H9 (cell line): ENCODE data around the gene USP37. TPM values are rescaled to one million over a fixed set of nuclear protein-coding genes. Genes with fewer than 3 reads are reported as not detected.

Source experiments
- DNase-seq: peaks from one replicate; pipeline ENCODE4 v3.0.0-alpha.2; 2017
- H2AFZ ChIP-seq: one replicate; pipeline ENCODE4 v1.6.1; 2013; ENCODE audit warnings: mild to moderate bottlenecking, low read length, control low read depth, moderate library complexity
- H2AK5ac ChIP-seq: 2 replicates; pipeline ENCODE4 v1.6.1; 2013; ENCODE audit warnings: low read length, control low read depth, mixed read lengths; ENCODE audit not compliant: insufficient read length
- H2BK120ac ChIP-seq: one replicate; pipeline ENCODE4 v1.6.1; 2013; ENCODE audit warnings: low read depth, mild to moderate bottlenecking, low read length, control low read depth, inconsistent platforms; ENCODE audit not compliant: poor library complexity, severe bottlenecking
- H2BK12ac ChIP-seq: 2 replicates; pipeline ENCODE4 v1.6.1; 2013; ENCODE audit warnings: low read length, control low read depth, mixed read lengths, low read depth; ENCODE audit not compliant: insufficient read length
- H2BK15ac ChIP-seq: 2 replicates; pipeline ENCODE4 v1.6.1; 2013; ENCODE audit warnings: low read depth, low read length, control low read depth
- H2BK20ac ChIP-seq: one replicate; pipeline ENCODE4 v1.6.1; 2013; ENCODE audit warnings: low read depth, mild to moderate bottlenecking, low read length, control low read depth, inconsistent platforms; ENCODE audit not compliant: poor library complexity, severe bottlenecking
- H2BK5ac ChIP-seq: 2 replicates; pipeline ENCODE4 v1.6.1; 2013; ENCODE audit warnings: low read length, control low read depth, mixed read lengths; ENCODE audit not compliant: insufficient read length
- H3K14ac ChIP-seq: 2 replicates; pipeline ENCODE4 v1.6.1; 2013; ENCODE audit warnings: low read length, control low read depth; ENCODE audit not compliant: insufficient read depth
- H3K18ac ChIP-seq: 2 replicates; pipeline ENCODE4 v1.6.1; 2013; ENCODE audit warnings: low read depth, mild to moderate bottlenecking, mixed read lengths, low read length, control low read depth; ENCODE audit not compliant: insufficient read length
- H3K23ac ChIP-seq: 2 replicates; pipeline ENCODE4 v1.6.1; 2013; ENCODE audit warnings: low read length, control low read depth, mixed read lengths, low read depth; ENCODE audit not compliant: insufficient read length
- H3K23me2 ChIP-seq: 2 replicates; pipeline ENCODE4 v1.6.1; 2013; ENCODE audit warnings: low read depth, mild to moderate bottlenecking, mixed read lengths, low read length, control low read depth; ENCODE audit not compliant: insufficient read length, poor library complexity, severe bottlenecking
- H3K27ac ChIP-seq: 2 replicates; pipeline ENCODE4 v1.5.1; 2013; ENCODE audit warnings: low read length, control low read depth, mixed read lengths, low read depth; ENCODE audit not compliant: insufficient read length
- H3K27me3 ChIP-seq: 2 replicates; pipeline ENCODE4 v1.6.1; 2013; ENCODE audit warnings: low read length, control low read depth, inconsistent platforms; ENCODE audit not compliant: insufficient read depth
- H3K4ac ChIP-seq: 2 replicates; pipeline ENCODE4 v1.6.1; 2013; ENCODE audit warnings: low read depth, mild to moderate bottlenecking, control low read depth, inconsistent platforms, low read length, moderate library complexity
- H3K4me1 ChIP-seq: 2 replicates; pipeline ENCODE4 v1.6.1; 2013; ENCODE audit warnings: low read length, control low read depth, inconsistent platforms; ENCODE audit not compliant: insufficient read depth
- H3K4me2 ChIP-seq: 2 replicates; pipeline ENCODE4 v1.6.1; 2013; ENCODE audit warnings: low read length, control low read depth, mixed read lengths; ENCODE audit not compliant: insufficient read length, insufficient read depth
- H3K56ac ChIP-seq: 2 replicates; pipeline ENCODE4 v1.6.1; 2013; ENCODE audit warnings: low read depth, mild to moderate bottlenecking, mixed read lengths, low read length, control low read depth; ENCODE audit not compliant: insufficient read length
- H3K79me1 ChIP-seq: 2 replicates; pipeline ENCODE4 v1.6.1; 2013; ENCODE audit warnings: low read depth, mild to moderate bottlenecking, moderate library complexity, low read length, control low read depth, inconsistent platforms; ENCODE audit not compliant: insufficient read depth, poor library complexity, severe bottlenecking
- H3K79me2 ChIP-seq: 2 replicates; pipeline ENCODE4 v1.6.1; 2013; ENCODE audit warnings: low read length, control low read depth, inconsistent platforms; ENCODE audit not compliant: insufficient read depth
- H3K9ac ChIP-seq: 2 replicates; pipeline ENCODE4 v1.6.1; 2013; ENCODE audit warnings: low read length, control low read depth, mixed read lengths; ENCODE audit not compliant: insufficient read length; ENCODE audit errors: extremely low read depth
- H3K9me3 ChIP-seq: one replicate; pipeline ENCODE4 v1.6.1; 2013; ENCODE audit warnings: low read depth, low read length, inconsistent platforms; ENCODE audit not compliant: control insufficient read depth
- H3T11ph ChIP-seq: one replicate; pipeline ENCODE4 v1.6.1; 2013; ENCODE audit warnings: mild to moderate bottlenecking, low read length, control low read depth, inconsistent platforms
- H4K20me1 ChIP-seq: one replicate; pipeline ENCODE4 v1.6.1; 2013; ENCODE audit not compliant: control insufficient read depth, insufficient read length, insufficient read depth
- H4K5ac ChIP-seq: 2 replicates; pipeline ENCODE4 v1.6.1; 2013; ENCODE audit warnings: low read depth, mild to moderate bottlenecking, mixed read lengths, low read length, control low read depth; ENCODE audit not compliant: insufficient read length
- H4K8ac ChIP-seq: replicated peaks from 2 replicates; pipeline ENCODE4 v1.6.1; 2013; ENCODE audit warnings: low read length, control low read depth, mixed read lengths, low read depth; ENCODE audit not compliant: insufficient read length
- H4K91ac ChIP-seq: 2 replicates; pipeline ENCODE4 v1.6.1; 2013; ENCODE audit warnings: low read depth, mild to moderate bottlenecking, moderate library complexity, mixed read lengths, low read length, control low read depth; ENCODE audit not compliant: insufficient read length
- H3K27ac Mint-ChIP-seq, 3 experiments: 2 replicates in 2 of 3; 3 replicates in 1 of 3; pipeline ENCODE4 v1.8.0; 2020 to 2021; ENCODE audit warnings: mixed read lengths in 3 of 3, mild to moderate bottlenecking in 1 of 3, moderate library complexity in 1 of 3
- H3K27me3 Mint-ChIP-seq: 2 replicates; pipeline ENCODE4 v1.8.0; 2021; ENCODE audit warnings: low read depth, mild to moderate bottlenecking, moderate library complexity, mixed read lengths
- H3K36me3 Mint-ChIP-seq, 3 experiments: 2 replicates in 2 of 3; 3 replicates in 1 of 3; pipeline ENCODE4 v1.8.0; 2020 to 2021; ENCODE audit warnings: low read depth in 3 of 3, mixed read lengths in 3 of 3; ENCODE audit not compliant: insufficient read depth in 1 of 3
- H3K4me1 Mint-ChIP-seq, 2 experiments: 2 replicates each; pipeline ENCODE4 v1.8.0; 2020; ENCODE audit warnings: mixed read lengths in 2 of 2
- H3K4me3 Mint-ChIP-seq, 2 experiments: 2 replicates in 1 of 2; 3 replicates in 1 of 2; pipeline ENCODE4 v1.8.0; 2020 to 2021; ENCODE audit warnings: mild to moderate bottlenecking in 2 of 2, mixed read lengths in 2 of 2, moderate library complexity in 1 of 2
- H3K9me3 Mint-ChIP-seq, 2 experiments: 2 replicates in 1 of 2; 3 replicates in 1 of 2; pipeline ENCODE4 v1.8.0; 2020; ENCODE audit warnings: mild to moderate bottlenecking in 2 of 2, mixed read lengths in 2 of 2, moderate library complexity in 1 of 2
- total RNA-seq: library from RNA; stranded (reverse); gene quantifications from 2 replicates; pipeline ENCODE4 v1.2.1, GENCODE V29; 2021
- TF ChIP-seq, protein P1 (sequence below): fragments of 200-600 bp; sonication (generic); conservative IDR thresholded peaks from 3 replicates; pipeline ENCODE4 v1.8.0; 2021; ENCODE audit warnings: antibody characterized with exemption, mild to moderate bottlenecking

The USP37 gene
- total RNA-seq, 1 experiment from 2014 or later, result 34.9 TPM

GRCh38 chr2:218445602-218446001 lies 122.5 kb downstream of the USP37 start:
- Histone ChIP-seq H3K9ac (no peak overlapping the region), H3K18ac (no peak overlapping the region), H3K79me2 (no peaks in the 10 kb centered on the region), H2BK20ac (no peak overlapping the region), H3K14ac (no peak overlapping the region), H3K23ac (no peak overlapping the region), H3K4me2 (no peak overlapping the region), H3K23me2 (no peaks in the 10 kb centered on the region), H3K4me1 (no peaks in the 10 kb centered on the region), H4K8ac (no peak overlapping the region), H2BK5ac (no peak overlapping the region), H3K9me3 (no peaks in the 10 kb centered on the region), H3K79me1 (no peaks in the 10 kb centered on the region), H3T11ph (no peak overlapping the region), H2AFZ (no peak overlapping the region), H3K27ac (no peak overlapping the region), H2BK12ac (no peak overlapping the region), H4K20me1 (no peaks in the 10 kb centered on the region), H4K91ac (no peak overlapping the region), H3K27me3 (no peaks in the 10 kb centered on the region), H2BK15ac (no peak overlapping the region), H2AK5ac (no peak overlapping the region), H4K5ac (no peak overlapping the region), H2BK120ac (no peak overlapping the region), H3K56ac (no peak overlapping the region), H3K4ac (no peak overlapping the region)
- DNase-seq, result no peak
- Mint-ChIP-seq H3K4me3 (no peak overlapping the region), H3K36me3 (peaks cover 3 to 40% (median 19%) of the 10 kb centered on the region in 3 experiments), H3K27ac (no peak overlapping the region), H3K27me3 (no peaks in the 10 kb centered on the region), H3K4me1 (peaks cover 0 to under 1% of the 10 kb centered on the region in 2 experiments; a peak in 1 of 4 replicates), H3K9me3 (no peaks in the 10 kb centered on the region)
- TF ChIP-seq, protein P1, sequence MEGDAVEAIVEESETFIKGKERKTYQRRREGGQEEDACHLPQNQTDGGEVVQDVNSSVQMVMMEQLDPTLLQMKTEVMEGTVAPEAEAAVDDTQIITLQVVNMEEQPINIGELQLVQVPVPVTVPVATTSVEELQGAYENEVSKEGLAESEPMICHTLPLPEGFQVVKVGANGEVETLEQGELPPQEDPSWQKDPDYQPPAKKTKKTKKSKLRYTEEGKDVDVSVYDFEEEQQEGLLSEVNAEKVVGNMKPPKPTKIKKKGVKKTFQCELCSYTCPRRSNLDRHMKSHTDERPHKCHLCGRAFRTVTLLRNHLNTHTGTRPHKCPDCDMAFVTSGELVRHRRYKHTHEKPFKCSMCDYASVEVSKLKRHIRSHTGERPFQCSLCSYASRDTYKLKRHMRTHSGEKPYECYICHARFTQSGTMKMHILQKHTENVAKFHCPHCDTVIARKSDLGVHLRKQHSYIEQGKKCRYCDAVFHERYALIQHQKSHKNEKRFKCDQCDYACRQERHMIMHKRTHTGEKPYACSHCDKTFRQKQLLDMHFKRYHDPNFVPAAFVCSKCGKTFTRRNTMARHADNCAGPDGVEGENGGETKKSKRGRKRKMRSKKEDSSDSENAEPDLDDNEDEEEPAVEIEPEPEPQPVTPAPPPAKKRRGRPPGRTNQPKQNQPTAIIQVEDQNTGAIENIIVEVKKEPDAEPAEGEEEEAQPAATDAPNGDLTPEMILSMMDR, result no peak
